HG03097 (cell line): ENCODE data around the gene C2.
"Not testable (repeated sequence)": the region's sequence is repeated elsewhere in the genome, so short reads cannot be mapped to it uniquely, and the experiment has no call there.

Experiments
- ATAC-seq: cut with Tn5 transposase; IDR thresholded peaks from one replicate; pipeline ENCODE4 v1.9.1; 2021; ENCODE audit not compliant: unreplicated experiment, low FRiP score

Gene C2

GRCh38 chr6:31898383-31899011, 29.0 kb upstream of the C2 start:
- ATAC-seq, result no peak

GRCh38 chr6:31899215-31899614, 28.3 kb upstream of the C2 start:
- ATAC-seq, result no peak

GRCh38 chr6:31899882-31900722, 27.4 kb upstream of the C2 start:
- no peak for ATAC-seq

GRCh38 chr6:31900917-31901414, 26.6 kb upstream of the C2 start:
- ATAC-seq, result no peak

GRCh38 chr6:31901415-31901952, 26.0 kb upstream of the C2 start:
- ATAC-seq, result no peak

GRCh38 chr6:31901953-31902643, 25.4 kb upstream of the C2 start, which contains the start of gene ZBTB12:
Gene ZBTB12 (minus strand): TSS chr6:31902086. CDS start chr6:31901305, 781 bp downstream.
- ATAC-seq, result no peak

GRCh38 chr6:31903957-31904356, 23.6 kb upstream of the C2 start:
- no peak for ATAC-seq

GRCh38 chr6:31905041-31905440, 22.5 kb upstream of the C2 start:
- no peak for ATAC-seq

- no peak for ATAC-seq
These were observed 21.4 kb upstream of the C2 start for GRCh38 chr6:31906122-31906521.

- not testable (repeated sequence) for ATAC-seq
These were observed 20.8 kb upstream of the C2 start for GRCh38 chr6:31906727-31907126.

GRCh38 chr6:31907158-31907813, 20.2 kb upstream of the C2 start:
- no peak for ATAC-seq

- not testable (repeated sequence) for ATAC-seq
These were observed 19.3 kb upstream of the C2 start for GRCh38 chr6:31908255-31908654.

GRCh38 chr6:31908791-31909190, 18.7 kb upstream of the C2 start:
- ATAC-seq, result no peak

GRCh38 chr6:31909298-31909697, 18.2 kb upstream of the C2 start:
- not testable (repeated sequence) for ATAC-seq

GRCh38 chr6:31911826-31912585, 15.5 kb upstream of the C2 start:
- ATAC-seq, result no peak

GRCh38 chr6:31915351-31915750, 12.2 kb upstream of the C2 start:
- no peak for ATAC-seq

GRCh38 chr6:31915756-31916155, 11.8 kb upstream of the C2 start:
- no peak for ATAC-seq

- ATAC-seq, result no peak
These were observed 9.3 kb upstream of the C2 start for GRCh38 chr6:31918069-31918720.

- ATAC-seq, result no peak
These were observed 7.8 kb upstream of the C2 start for GRCh38 chr6:31919624-31920303.
